Peyer's patch (tissue), 4 donors: ENCODE data around the gene TAAR8. TPM values are rescaled to one million over a fixed set of nuclear protein-coding genes. Genes with fewer than 3 reads are reported as not detected.
"Not testable (repeated sequence)": the region's sequence is repeated elsewhere in the genome, so short reads cannot be mapped to it uniquely, and the experiment has no call there.

Experiments
- DNase-seq, 3 donors: peaks; one replicate each; pipeline ENCODE4 v3.0.0-alpha.2; 2017 to 2019
- H3K27ac ChIP-seq, 4 donors: fragments of 200-600 bp; sonication (generic); one replicate each; pipeline ENCODE4 v1.5.1; 2016 to 2019
- H3K27me3 ChIP-seq, 2 donors: fragments of 200-600 bp; sonication (generic); one replicate each; pipeline ENCODE4 v1.5.1; 2019
- H3K36me3 ChIP-seq, 3 donors: fragments of 200-600 bp; sonication (generic); one replicate each; pipeline ENCODE4 v1.5.1; 2016 to 2019
- H3K4me1 ChIP-seq, 4 donors: fragments of 200-600 bp; sonication (generic); one replicate each; pipeline ENCODE4 v1.5.1; 2016 to 2019
- H3K4me3 ChIP-seq, 4 donors: fragments of 200-600 bp; sonication (generic); 1 replicate in 3 of 4; 2 replicates in 1 of 4; pipeline ENCODE4 v1.5.1; 2016 to 2019; ENCODE audit warnings: mild to moderate bottlenecking in 1 of 4
- H3K9me3 ChIP-seq, 4 donors: fragments of 200-600 bp; sonication (generic); one replicate each; pipeline ENCODE4 v1.5.1; 2016 to 2019; ENCODE audit warnings: mild to moderate bottlenecking in 1 of 4
- POLR2A ChIP-seq, 2 donors: fragments of 450-650 bp; IDR thresholded peaks; one replicate each; pipeline ENCODE4 v1.5.1; 2017; ENCODE audit warnings: antibody characterized with exemption in 2 of 2, mild to moderate bottlenecking in 2 of 2, moderate library complexity in 2 of 2
- total RNA-seq, 4 donors: library from RNA; depleted of rRNA; stranded (reverse); fragments of >200 nt; gene quantifications; one replicate each; pipeline ENCODE4 v1.1.0, GENCODE V29; 2016
- TF ChIP-seq, protein P1 (sequence below), 6 experiments: fragments of 450-650 bp in 4 of 6; fragments of 200-600 bp in 2 of 6; sonication (generic) in 1 of 6; IDR thresholded peaks; one replicate each; pipeline ENCODE4 v1.5.1; 2017 to 2019; ENCODE audit warnings: antibody characterized with exemption in 6 of 6, mild to moderate bottlenecking in 3 of 6, moderate library complexity in 1 of 6

TAAR8 gene
- total RNA-seq, 4 donors from 2014 or later, result not detected

DNA sequence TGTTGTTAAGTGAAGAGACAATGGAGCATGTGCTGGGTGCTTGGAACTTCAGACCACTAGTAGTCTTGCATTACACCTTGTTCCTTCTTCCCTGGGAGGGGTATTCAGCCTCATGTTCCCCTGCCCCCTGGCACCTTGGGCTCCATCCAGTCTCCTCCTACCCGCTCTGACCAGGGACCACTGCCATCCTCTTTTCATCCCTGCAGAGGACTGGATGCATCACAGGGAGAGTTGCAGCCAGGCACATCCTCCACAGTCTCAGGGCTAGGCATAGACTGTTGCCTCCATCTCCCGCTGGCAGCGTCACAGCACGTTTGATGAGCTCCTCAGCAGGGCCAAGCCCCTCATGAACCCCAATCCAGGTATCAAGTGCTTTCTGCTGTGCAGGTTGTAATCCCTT, 1.3 kb upstream of the TAAR8 start:
- no peak for DNase-seq
- no peak for TF ChIP-seq POLR2A (IDR thresholded peaks at IDR 0.05)
- TF ChIP-seq, protein P1, sequence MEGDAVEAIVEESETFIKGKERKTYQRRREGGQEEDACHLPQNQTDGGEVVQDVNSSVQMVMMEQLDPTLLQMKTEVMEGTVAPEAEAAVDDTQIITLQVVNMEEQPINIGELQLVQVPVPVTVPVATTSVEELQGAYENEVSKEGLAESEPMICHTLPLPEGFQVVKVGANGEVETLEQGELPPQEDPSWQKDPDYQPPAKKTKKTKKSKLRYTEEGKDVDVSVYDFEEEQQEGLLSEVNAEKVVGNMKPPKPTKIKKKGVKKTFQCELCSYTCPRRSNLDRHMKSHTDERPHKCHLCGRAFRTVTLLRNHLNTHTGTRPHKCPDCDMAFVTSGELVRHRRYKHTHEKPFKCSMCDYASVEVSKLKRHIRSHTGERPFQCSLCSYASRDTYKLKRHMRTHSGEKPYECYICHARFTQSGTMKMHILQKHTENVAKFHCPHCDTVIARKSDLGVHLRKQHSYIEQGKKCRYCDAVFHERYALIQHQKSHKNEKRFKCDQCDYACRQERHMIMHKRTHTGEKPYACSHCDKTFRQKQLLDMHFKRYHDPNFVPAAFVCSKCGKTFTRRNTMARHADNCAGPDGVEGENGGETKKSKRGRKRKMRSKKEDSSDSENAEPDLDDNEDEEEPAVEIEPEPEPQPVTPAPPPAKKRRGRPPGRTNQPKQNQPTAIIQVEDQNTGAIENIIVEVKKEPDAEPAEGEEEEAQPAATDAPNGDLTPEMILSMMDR (IDR thresholded peaks at IDR 0.05), result no peak

DNA sequence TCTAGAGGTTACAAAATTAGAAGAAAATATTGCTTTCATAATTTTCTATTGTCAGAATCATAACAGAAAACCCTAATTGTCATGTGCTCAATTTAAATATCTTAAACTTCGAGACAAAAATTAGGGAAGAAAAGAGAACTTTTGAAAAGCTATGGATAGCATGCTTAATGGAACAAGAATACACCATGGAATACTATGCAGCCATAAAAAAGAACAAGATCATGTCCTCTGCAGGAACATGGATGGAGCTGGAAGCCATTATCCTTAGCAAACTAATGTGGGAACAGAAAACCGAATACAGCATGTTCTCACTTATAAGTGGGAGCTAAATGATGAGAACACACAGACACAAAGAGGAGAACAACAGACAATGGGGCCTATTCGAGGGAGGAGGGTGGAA, 7.6 kb downstream of the TAAR8 start:
- H3K36me3 ChIP-seq, H3K4me1 ChIP-seq, H3K4me3 ChIP-seq, DNase-seq, H3K9me3 ChIP-seq, H3K27me3 ChIP-seq, H3K27ac ChIP-seq: not testable (repeated sequence)

More for the DNA sequence above, 1.3 kb upstream of the TAAR8 start:
- H3K36me3 ChIP-seq, result no peaks in the 10 kb centered on the region
- H3K9me3 ChIP-seq, result no peaks in the 10 kb centered on the region
- H3K27ac ChIP-seq, result no peak overlapping the region
- no peaks in the 10 kb centered on the region for H3K4me1 ChIP-seq
- H3K4me3 ChIP-seq, result no peak overlapping the region
- no peaks in the 10 kb centered on the region for H3K27me3 ChIP-seq

DNA sequence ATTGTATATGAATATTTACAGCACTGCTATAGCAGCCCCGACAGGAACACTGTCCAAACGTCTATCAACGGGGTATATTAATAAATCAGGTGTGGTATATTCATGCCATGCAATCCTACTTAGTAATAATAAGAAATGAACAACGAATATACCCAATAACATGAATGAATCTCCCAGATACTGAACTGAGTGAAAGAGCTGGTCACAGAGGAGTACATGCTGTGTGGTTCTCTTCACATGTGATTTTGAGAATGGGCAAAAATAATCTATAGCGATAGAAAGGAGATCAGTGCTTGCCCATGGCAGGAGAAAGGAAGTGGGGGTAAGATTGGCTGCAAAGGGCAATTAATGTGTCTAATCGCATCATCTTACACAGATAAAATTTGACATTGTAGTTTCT, 13.9 kb downstream of the TAAR8 start:
- H3K4me1 ChIP-seq, result no peaks in the 10 kb centered on the region
- DNase-seq, result no peak
- H3K36me3 ChIP-seq, result no peaks in the 10 kb centered on the region
- TF ChIP-seq POLR2A (IDR thresholded peaks at IDR 0.05), result no peak
- H3K9me3 ChIP-seq, result no peaks in the 10 kb centered on the region
- H3K27me3 ChIP-seq, result no peaks in the 10 kb centered on the region
- H3K4me3 ChIP-seq, result no peak overlapping the region
- H3K27ac ChIP-seq, result no peak overlapping the region

DNA sequence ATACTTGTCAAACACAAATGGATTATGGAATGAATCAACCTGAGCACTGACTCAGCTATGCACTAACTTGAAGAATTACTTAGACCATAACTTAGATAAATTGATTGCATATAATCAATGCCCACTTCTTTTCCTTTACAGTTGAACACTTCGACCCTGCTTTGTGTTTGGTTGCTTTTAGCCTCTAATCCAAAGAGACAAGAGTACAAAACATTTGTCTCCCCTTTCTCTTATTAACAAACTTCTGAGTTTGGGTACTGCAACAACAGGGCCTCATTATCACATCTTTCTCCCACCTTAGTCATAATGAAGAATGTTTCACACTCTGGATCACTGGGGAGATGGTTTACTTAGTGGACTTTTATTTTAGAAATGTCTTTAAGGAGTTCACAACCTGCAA, 15.1 kb downstream of the TAAR8 start:
- TF ChIP-seq, protein P1 (IDR thresholded peaks at IDR 0.05), result no peak
- TF ChIP-seq POLR2A (IDR thresholded peaks at IDR 0.05), result no peak
- H3K27me3 ChIP-seq, result no peaks in the 10 kb centered on the region
- no peaks in the 10 kb centered on the region for H3K4me1 ChIP-seq
- no peaks in the 10 kb centered on the region for H3K9me3 ChIP-seq
- no peak overlapping the region for H3K4me3 ChIP-seq
- no peak for DNase-seq
- H3K36me3 ChIP-seq, result no peaks in the 10 kb centered on the region
- H3K27ac ChIP-seq, result no peak overlapping the region

DNA sequence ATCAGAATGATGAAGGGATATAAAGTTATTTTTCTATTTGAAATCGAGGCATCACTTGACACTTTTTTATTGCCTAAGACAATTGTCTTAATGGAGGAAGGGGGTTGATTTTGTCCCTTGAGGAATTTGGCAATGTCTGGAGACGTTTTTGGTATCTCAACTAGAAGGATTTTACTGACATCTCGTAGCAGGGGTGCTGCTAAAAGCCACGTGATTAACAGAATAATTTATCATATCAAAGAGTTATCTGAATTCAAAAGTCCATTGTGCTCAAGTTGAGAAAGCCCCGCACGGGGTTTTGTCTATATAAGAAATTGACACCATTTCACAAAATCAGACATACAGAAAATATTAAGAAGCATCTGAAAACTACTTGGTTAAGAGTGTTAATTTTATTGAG, 16.1 kb downstream of the TAAR8 start:
- no peaks in the 10 kb centered on the region for H3K4me1 ChIP-seq
- H3K9me3 ChIP-seq, result no peaks in the 10 kb centered on the region
- no peak overlapping the region for H3K27ac ChIP-seq
- no peak for DNase-seq
- no peak overlapping the region for H3K4me3 ChIP-seq
- no peaks in the 10 kb centered on the region for H3K36me3 ChIP-seq
- no peak for TF ChIP-seq POLR2A (IDR thresholded peaks at IDR 0.05)
- TF ChIP-seq, protein P1 (IDR thresholded peaks at IDR 0.05), result no peak
- no peaks in the 10 kb centered on the region for H3K27me3 ChIP-seq

DNA sequence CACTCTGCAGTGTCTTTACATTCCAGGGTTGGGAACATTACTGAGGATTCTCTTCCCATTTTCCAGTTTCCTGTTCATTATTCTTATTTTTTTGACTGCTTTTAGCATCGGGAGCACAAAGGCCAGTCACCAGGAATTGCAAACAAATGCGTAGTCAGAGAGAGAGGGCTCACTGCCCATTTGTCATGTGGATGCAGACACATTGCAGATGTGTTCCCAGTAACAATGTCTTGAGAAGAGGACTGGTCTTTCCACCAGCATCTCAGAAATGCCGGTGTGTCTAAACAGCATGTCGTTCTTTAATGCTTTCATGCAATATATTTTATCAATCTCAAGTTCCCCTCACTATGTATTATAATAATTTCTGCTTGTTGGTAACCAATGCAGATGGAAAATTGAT, 16.7 kb downstream of the TAAR8 start:
- TF ChIP-seq, protein P1 (IDR thresholded peaks at IDR 0.05), result no peak
- no peak for TF ChIP-seq POLR2A (IDR thresholded peaks at IDR 0.05)
- Histone ChIP-seq H3K36me3 (no peaks in the 10 kb centered on the region), H3K27me3 (no peaks in the 10 kb centered on the region), H3K9me3 (no peaks in the 10 kb centered on the region), H3K4me1 (no peaks in the 10 kb centered on the region), H3K27ac (no peak overlapping the region), H3K4me3 (no peak overlapping the region)
- no peak for DNase-seq

DNA sequence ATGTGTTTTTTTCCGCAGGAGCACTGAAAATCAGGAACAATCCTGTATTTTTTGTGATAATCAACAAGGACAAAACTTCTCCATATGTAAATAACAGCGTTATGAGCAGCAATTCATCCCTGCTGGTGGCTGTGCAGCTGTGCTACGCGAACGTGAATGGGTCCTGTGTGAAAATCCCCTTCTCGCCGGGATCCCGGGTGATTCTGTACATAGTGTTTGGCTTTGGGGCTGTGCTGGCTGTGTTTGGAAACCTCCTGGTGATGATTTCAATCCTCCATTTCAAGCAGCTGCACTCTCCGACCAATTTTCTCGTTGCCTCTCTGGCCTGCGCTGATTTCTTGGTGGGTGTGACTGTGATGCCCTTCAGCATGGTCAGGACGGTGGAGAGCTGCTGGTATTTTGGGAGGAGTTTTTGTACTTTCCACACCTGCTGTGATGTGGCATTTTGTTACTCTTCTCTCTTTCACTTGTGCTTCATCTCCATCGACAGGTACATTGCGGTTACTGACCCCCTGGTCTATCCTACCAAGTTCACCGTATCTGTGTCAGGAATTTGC, 17.8 kb downstream of the TAAR8 start, which contains the start of gene TAAR6:
Gene TAAR6, plus strand, starts transcription at position 102 of the 557 bp plus-strand sequence. Its CDS starts 0 bp downstream, at position 102.
- TF ChIP-seq, protein P1 (IDR thresholded peaks at IDR 0.05), result no peak
- no peak for TF ChIP-seq POLR2A (IDR thresholded peaks at IDR 0.05)
- H3K9me3 ChIP-seq, result no peaks in the 10 kb centered on the region
- H3K4me1 ChIP-seq, result no peaks in the 10 kb centered on the region
- H3K36me3 ChIP-seq, result no peaks in the 10 kb centered on the region
- H3K4me3 ChIP-seq, result no peak within 1 kb of the TSS
- no peak within 1 kb of the TSS for H3K27ac ChIP-seq
- H3K27me3 ChIP-seq, result no peaks in the 10 kb centered on the region
- DNase-seq, result no peak
